Progenitor cell of endocrine pancreas (in vitro differentiated cells): ENCODE measurements around the gene TMEM132D. TPM values are rescaled to one million over a fixed set of nuclear protein-coding genes. Genes with fewer than 3 reads are reported as not detected.
"Not testable (repeated sequence)": the region's sequence is repeated elsewhere in the genome, so short reads cannot be mapped to it uniquely, and the experiment has no call there.

ENCODE experiments used
- DNase-seq: peaks from one replicate; pipeline ENCODE4 v3.0.0; 2021; ENCODE audit warnings: low spot score; ENCODE audit not compliant: unreplicated experiment
- H3K27ac Mint-ChIP-seq: 2 replicates; pipeline ENCODE4 v1.8.0; 2021; ENCODE audit warnings: mild to moderate bottlenecking, moderate library complexity, mixed read lengths
- H3K27me3 Mint-ChIP-seq: 2 replicates; pipeline ENCODE4 v1.8.0; 2021; ENCODE audit warnings: mixed read lengths
- H3K36me3 Mint-ChIP-seq: 2 replicates; pipeline ENCODE4 v1.8.0; 2022; ENCODE audit warnings: mixed read lengths; ENCODE audit not compliant: insufficient read depth
- H3K4me1 Mint-ChIP-seq: 2 replicates; pipeline ENCODE4 v1.8.0; 2021; ENCODE audit warnings: low read depth, mixed read lengths
- H3K4me3 Mint-ChIP-seq: 2 replicates; pipeline ENCODE4 v1.8.0; 2021; ENCODE audit warnings: low read depth, mild to moderate bottlenecking, moderate library complexity, mixed read lengths
- H3K9me3 Mint-ChIP-seq: 2 replicates; pipeline ENCODE4 v1.8.0; 2021; ENCODE audit warnings: low read depth, mixed read lengths
- total RNA-seq: library from RNA; stranded (reverse); gene quantifications from 2 replicates; pipeline ENCODE4 v1.2.1, GENCODE V29; 2021
- TF ChIP-seq, protein P1 (sequence below): fragments of 200-600 bp; sonication (generic); IDR thresholded peaks from one replicate; pipeline ENCODE4 v1.5.0; 2021; ENCODE audit warnings: antibody characterized with exemption, mild to moderate bottlenecking; ENCODE audit not compliant: unreplicated experiment

TMEM132D gene
- total RNA-seq, 1 donor from 2014 or later = 0.46 TPM

DNA sequence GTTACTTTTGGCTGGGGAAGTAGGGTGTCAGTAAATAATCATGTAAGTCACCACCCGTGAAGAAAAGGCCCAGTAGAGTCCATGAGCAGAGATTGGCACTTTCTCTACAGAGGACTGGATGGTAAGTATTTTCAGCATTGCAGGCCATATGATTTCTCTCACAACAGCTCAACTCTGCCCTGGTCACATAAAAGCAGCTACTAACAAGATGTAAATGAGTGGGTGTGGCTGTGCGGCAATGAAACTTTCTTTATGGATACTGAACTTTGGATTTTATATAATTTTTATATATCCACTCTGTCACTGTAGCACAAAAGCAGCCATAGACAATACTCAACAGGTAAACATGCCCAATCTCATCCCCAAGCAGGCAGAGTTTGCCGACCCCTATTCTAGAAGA lies 706.9 kb downstream of the TMEM132D start:
- TF ChIP-seq, protein P1, sequence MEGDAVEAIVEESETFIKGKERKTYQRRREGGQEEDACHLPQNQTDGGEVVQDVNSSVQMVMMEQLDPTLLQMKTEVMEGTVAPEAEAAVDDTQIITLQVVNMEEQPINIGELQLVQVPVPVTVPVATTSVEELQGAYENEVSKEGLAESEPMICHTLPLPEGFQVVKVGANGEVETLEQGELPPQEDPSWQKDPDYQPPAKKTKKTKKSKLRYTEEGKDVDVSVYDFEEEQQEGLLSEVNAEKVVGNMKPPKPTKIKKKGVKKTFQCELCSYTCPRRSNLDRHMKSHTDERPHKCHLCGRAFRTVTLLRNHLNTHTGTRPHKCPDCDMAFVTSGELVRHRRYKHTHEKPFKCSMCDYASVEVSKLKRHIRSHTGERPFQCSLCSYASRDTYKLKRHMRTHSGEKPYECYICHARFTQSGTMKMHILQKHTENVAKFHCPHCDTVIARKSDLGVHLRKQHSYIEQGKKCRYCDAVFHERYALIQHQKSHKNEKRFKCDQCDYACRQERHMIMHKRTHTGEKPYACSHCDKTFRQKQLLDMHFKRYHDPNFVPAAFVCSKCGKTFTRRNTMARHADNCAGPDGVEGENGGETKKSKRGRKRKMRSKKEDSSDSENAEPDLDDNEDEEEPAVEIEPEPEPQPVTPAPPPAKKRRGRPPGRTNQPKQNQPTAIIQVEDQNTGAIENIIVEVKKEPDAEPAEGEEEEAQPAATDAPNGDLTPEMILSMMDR = no peak
- Mint-ChIP-seq H3K27me3 (peaks cover 19% of the 10 kb centered on the region), H3K4me1 (no peaks in the 10 kb centered on the region), H3K27ac (no peak overlapping the region), H3K9me3 (peaks cover 18% of the 10 kb centered on the region), H3K4me3 (no peak overlapping the region), H3K36me3 (no peaks in the 10 kb centered on the region)
- DNase-seq = no peak

DNA sequence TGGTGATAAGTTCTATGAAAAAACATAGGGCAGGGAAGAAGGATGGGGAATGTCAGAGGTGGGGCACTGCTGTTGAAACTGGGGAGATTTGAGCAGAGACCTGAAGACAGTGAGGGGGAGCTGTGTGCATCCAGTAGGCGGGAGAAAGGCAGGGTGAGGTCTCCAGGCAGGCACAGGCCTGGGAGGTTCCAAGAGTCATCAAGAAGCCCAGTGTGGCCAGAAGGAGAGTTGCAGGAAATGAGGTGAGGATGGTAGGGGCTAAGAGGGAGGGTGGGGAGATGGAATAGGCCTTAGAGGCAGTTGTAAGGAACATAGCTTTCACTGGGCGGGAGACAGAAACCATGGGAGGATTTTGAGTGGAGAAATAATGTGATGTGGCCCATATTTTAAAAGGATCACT lies 708.7 kb downstream of the TMEM132D start:
- TF ChIP-seq, protein P1 = no peak
- Mint-ChIP-seq H3K4me3 (no peak overlapping the region), H3K27ac (no peak overlapping the region), H3K27me3 (peaks cover 6% of the 10 kb centered on the region), H3K36me3 (no peaks in the 10 kb centered on the region), H3K4me1 (no peaks in the 10 kb centered on the region), H3K9me3 (peaks cover 18% of the 10 kb centered on the region)
- no peak for DNase-seq

DNA sequence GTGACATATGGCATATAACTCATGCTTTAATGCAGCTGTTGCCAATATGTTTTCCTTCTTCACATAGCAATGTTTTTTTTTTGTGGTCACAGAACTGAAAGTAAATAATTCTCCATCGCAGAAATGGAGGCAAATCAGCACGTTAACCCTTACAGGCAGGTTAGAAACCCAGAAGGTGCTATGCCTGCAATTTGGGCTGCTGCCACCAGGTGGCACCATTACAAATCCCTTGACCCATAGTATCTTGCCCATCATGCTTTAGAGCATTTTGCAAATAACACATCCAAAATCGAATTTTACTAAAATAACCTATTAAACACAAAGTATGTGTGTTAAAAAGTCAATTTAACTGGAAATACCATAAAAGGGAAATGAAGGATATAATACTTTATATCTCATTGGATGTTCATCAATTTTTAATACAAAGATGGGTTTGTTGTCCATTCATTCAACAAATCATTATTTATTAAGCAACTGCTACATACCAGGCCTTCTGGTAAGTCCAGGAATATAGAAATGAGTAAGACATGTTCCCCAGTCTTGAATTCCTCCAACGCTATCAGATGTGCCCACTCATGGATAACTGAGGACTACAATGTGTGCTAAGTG lies 710.5 kb downstream of the TMEM132D start:
- Mint-ChIP-seq H3K27ac (no peak overlapping the region), H3K36me3 (no peaks in the 10 kb centered on the region), H3K4me3 (no peak overlapping the region), H3K9me3 (peaks cover 8% of the 10 kb centered on the region), H3K27me3 (peaks cover 12% of the 10 kb centered on the region), H3K4me1 (no peaks in the 10 kb centered on the region)
- DNase-seq = no peak
- TF ChIP-seq, protein P1 = peak; percentile 70

DNA sequence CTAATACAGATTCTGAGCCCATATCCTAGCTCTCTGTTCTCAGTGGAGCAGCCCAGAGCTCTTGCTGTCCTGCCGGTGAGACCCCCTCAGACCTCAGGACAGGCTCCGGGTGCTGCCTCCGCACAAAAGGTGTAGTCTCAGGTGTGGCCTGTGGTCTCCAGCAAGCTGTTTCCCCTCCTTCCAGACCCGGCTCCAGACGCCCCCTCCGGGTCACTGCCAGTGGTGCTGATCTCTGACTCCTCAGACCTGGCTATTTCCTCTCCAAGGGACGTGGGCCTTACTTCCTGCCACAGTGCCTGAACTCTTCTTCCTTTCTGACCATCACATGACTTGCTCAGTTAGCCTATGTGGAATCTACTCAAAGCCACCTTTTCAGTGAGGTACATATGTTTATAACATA lies 713.0 kb downstream of the TMEM132D start:
- Mint-ChIP-seq H3K9me3 (peaks cover 13% of the 10 kb centered on the region), H3K4me3 (no peak overlapping the region), H3K4me1 (no peaks in the 10 kb centered on the region), H3K27me3 (peaks cover 16% of the 10 kb centered on the region), H3K27ac (no peak overlapping the region), H3K36me3 (no peaks in the 10 kb centered on the region)
- TF ChIP-seq, protein P1 = peak; percentile 53
- peak; percentile 25 for DNase-seq

DNA sequence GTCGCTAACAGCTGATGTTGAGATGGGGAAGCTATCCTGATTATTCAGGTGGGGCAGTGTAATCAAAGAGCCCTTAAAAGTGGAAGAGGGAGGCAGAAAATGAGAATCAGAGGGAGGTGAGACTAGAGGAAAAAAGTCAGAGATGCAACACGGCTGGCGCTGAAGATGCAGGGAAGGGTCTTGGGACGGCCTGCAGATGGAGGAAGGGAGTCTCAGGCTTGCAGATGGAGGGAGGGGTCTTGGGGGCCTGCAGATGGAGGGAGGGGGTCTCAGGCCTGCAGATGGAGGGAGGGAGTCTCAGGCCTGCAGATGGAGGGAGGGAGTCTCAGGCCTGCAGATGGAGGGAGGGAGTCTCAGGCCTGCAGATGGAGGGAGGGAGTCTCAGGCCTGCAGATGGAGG lies 713.9 kb downstream of the TMEM132D start:
- H3K4me3 Mint-ChIP-seq, DNase-seq, H3K4me1 Mint-ChIP-seq, H3K36me3 Mint-ChIP-seq, H3K27ac Mint-ChIP-seq: not testable (repeated sequence)
- peaks cover 15% of the 10 kb centered on the region for H3K27me3 Mint-ChIP-seq
- peaks cover 13% of the 10 kb centered on the region for H3K9me3 Mint-ChIP-seq

DNA sequence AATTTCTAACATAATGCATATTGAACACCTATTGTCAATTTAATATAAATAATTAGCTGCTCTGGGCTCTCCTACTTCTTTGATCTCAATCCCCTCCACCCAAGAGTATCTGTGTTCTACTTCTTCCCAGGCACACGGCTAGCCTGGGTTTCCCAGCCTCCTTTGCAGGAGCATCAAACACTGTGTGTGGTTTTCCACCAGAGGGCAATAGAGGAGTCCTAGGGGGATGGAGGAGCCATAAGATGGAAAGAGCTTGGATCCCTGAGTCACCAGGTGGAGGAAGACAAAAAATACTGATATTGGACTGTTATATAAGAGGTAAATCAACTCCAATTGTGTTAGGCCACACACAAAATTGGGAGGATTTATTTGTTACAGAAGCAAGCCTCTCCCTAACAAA lies 716.9 kb downstream of the TMEM132D start:
- no peak overlapping the region for H3K4me3 Mint-ChIP-seq
- H3K9me3 Mint-ChIP-seq = peaks cover 5% of the 10 kb centered on the region
- H3K4me1 Mint-ChIP-seq = peaks cover 2% of the 10 kb centered on the region
- TF ChIP-seq, protein P1 = peak; percentile 20
- no peak overlapping the region for H3K27ac Mint-ChIP-seq
- H3K36me3 Mint-ChIP-seq = no peaks in the 10 kb centered on the region
- peaks cover 9% of the 10 kb centered on the region for H3K27me3 Mint-ChIP-seq
- no peak for DNase-seq
